ENCODE measurements around the gene ZNF649. TPM values are rescaled to one million over a fixed set of nuclear protein-coding genes. Genes with fewer than 3 reads are reported as not detected.

The ZNF649 gene
- total RNA-seq, result 6.4 and 7.1 TPM in 2 replicates

DNA sequence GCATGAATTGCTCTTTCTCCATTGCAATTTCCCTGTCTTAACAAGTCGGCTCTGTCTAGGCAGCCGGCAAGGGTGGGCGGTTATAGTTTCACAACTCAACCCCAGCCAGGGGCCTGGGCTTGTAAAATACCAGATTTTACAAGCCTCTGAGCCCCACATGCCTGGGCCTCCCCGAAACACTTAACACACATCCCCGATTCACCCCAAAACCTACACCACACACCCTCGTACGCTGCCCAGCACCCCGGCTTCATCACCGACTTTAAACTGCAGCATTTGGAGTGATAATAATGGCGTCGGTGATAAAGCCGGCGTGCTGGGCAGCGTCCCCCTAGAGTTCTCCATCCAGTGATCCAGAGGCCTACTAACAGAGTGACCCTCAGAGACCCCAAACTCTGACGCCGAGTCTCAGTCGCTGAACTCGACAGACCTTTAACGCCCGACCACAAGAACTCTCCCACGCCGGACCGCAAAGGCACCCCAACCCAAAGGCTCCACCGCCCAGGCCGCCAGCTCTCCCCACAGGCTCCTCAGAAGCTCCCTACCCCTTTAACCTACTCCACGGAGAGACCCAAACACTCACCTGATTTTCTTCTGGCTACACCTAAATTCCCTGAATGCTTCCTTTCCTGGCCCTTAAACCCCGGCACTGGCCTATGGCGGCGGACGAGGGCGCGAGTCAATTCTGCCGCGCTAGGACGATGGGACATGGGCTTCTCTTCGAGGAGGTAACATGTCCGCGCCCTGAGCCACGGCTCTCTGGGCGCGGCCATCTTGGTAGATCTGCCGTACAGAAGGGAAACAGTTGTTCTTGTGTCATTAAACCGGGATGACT, at the start of gene ZNF649:
TSS of gene ZNF649 (minus strand) at position 687 of the 835 bp plus-strand sequence. CDS start 4,910 bp downstream, outside the sequence.

GRCh38 chr19:51926784-51927741, 22.2 kb upstream of the ZNF649 start, which contains the start of gene ZNF613:
Gene ZNF613, plus strand, starts transcription at chr19:51927472. Its CDS starts 8,749 bp downstream, at chr19:51936221.

DNA sequence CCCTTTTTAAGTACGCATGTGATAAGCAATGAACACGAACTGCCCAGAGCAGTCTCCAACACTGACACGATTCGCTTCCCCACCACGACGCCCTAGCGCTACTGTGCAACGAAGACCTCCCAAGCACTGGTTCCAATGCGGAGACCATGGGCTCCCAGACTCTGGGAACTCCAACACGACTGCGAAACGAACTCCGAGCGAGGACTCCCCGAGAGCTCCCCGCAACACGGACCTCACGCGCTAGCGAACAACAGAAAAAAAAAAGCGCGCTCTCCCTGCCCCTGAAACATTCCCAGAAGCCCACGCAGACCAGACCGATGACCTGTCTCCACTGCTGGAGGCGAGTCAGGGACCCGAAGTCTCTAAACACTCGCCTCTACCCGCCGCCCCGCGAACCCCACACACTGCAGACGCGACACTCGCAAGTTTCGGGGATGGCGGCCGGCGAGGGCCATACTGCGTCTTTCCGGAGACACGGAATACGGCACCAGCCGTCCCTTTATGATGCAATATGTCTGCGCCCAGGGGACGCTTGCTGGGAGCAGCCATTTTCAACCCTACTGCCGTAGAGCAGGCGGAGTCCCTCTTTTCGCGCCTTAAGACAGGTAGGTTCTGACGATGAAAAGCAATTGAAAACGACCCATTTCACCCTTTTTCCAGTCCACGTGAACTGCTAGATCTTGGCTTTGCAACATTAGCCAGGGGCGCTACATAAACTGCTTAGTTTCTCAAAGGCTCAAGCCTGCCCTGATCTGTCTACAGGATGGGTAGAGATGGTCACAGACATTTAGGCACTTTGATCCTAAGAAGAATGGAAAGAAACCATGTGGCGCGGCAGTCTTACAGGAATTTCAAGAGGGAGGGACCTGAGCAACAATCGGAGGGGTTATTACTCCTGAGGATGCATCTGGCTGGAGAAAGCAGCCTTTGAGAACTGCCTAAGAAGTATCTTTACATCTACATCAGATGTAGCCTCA, 17.0 kb downstream of the ZNF649 start, which contains the start of gene ZNF577:
TSS of gene ZNF577 (minus strand) at position 430 of the 977 bp plus-strand sequence. CDS start 7,569 bp downstream, outside the sequence.

Other genes starting within 250 kb of the ZNF649 start
- 5.5 and 21.2 TPM in 2 replicates for gene SPACA6, start 211.7 kb downstream of the ZNF649 start, total RNA-seq
- not detected in 2 replicates for gene HAS1, start 181.0 kb downstream of the ZNF649 start, total RNA-seq
- gene FPR1, start 153.1 kb downstream of the ZNF649 start, total RNA-seq, result 0.11 TPM in 1 of 2 replicates, not detected in the other
- not detected in 2 replicates for gene FPR2, start 143.8 kb downstream of the ZNF649 start, total RNA-seq
- not detected in 2 replicates for gene FPR3, start 109.9 kb downstream of the ZNF649 start, total RNA-seq
- 8.4 and 13.0 TPM in 2 replicates for gene ZNF577, start 17.1 kb downstream of the ZNF649 start, total RNA-seq
- 6.5 and 7.9 TPM in 2 replicates for gene ZNF613, start 22.5 kb upstream of the ZNF649 start, total RNA-seq
- 10.3 and 16.5 TPM in 2 replicates for gene ZNF350, start 81.8 kb upstream of the ZNF649 start, total RNA-seq
- 6.7 and 15.3 TPM in 2 replicates for gene ZNF615, start 103.2 kb upstream of the ZNF649 start, total RNA-seq
- 11.3 and 13.0 TPM in 2 replicates for gene ZNF614, start 123.4 kb upstream of the ZNF649 start, total RNA-seq
- gene ZNF432, start 143.8 kb upstream of the ZNF649 start, total RNA-seq, result 8.7 and 12.2 TPM in 2 replicates
- gene ZNF841, start 190.7 kb upstream of the ZNF649 start, total RNA-seq, result 25.5 and 26.2 TPM in 2 replicates
- 9.8 and 20.0 TPM in 2 replicates for gene ZNF616, start 234.9 kb upstream of the ZNF649 start, total RNA-seq

All from placental epithelial cell (primary cell).